HepG2 (cell line): ENCODE data around the gene VWA7. TPM values are rescaled to one million over a fixed set of nuclear protein-coding genes. Genes with fewer than 3 reads are reported as not detected.

Experiments used
- ATF7 ChIP-seq, 2 experiments: fragments of 450-650 bp in 1 of 2; sonication (generic) in 1 of 2; formaldehyde crosslinking in 1 of 2; IDR thresholded peaks; 2 replicates each; pipeline versions ENCODE4 v1.4.0 to v1.6.1; 2016 to 2020; ENCODE audit warnings: antibody characterized with exemption in 1 of 2, mild to moderate bottlenecking in 1 of 2, missing genetic modification reagents in 1 of 2
- DZIP1 ChIP-seq: sonication (generic); formaldehyde crosslinking; IDR thresholded peaks from 2 replicates; pipeline ENCODE4 v1.5.0; 2020; ENCODE audit warnings: mild to moderate bottlenecking, missing genetic modification reagents
- GZF1 ChIP-seq: sonication (generic); formaldehyde crosslinking; IDR thresholded peaks from 2 replicates; pipeline ENCODE4 v1.5.1; 2020; ENCODE audit warnings: mild to moderate bottlenecking, missing genetic modification reagents
- HDAC2 ChIP-seq: sonication (generic); formaldehyde crosslinking; IDR thresholded peaks from 2 replicates; pipeline ENCODE4 v1.4.0; 2020; ENCODE audit warnings: missing genetic modification reagents
- HNF1A ChIP-seq, 2 experiments: sonication (generic) in 1 of 2; formaldehyde crosslinking in 1 of 2; IDR thresholded peaks; 2 replicates each; pipeline versions ENCODE4 v1.4.0 to v1.6.1; 2016 to 2020; ENCODE audit warnings: borderline replicate concordance in 1 of 2, low read depth in 1 of 2, mild to moderate bottlenecking in 1 of 2, missing genetic modification reagents in 1 of 2
- HOXD1 ChIP-seq: sonication (generic); formaldehyde crosslinking; IDR thresholded peaks from 2 replicates; pipeline ENCODE4 v1.5.0; 2020; ENCODE audit warnings: missing genetic modification reagents
- JUND ChIP-seq: sonication (generic); formaldehyde crosslinking; IDR thresholded peaks from 2 replicates; pipeline ENCODE4 v1.8.0; 2022; ENCODE audit warnings: mild to moderate bottlenecking, missing genetic modification reagents
- NCOA1 ChIP-seq: sonication (generic); formaldehyde crosslinking; IDR thresholded peaks from 2 replicates; pipeline ENCODE4 v1.9.0; 2021; ENCODE audit warnings: missing genetic modification reagents
- NR2F6 ChIP-seq, 2 experiments: IDR thresholded peaks; 2 replicates each; pipeline ENCODE4 v1.6.1; 2016; ENCODE audit warnings: antibody characterized with exemption in 1 of 2, mild to moderate bottlenecking in 1 of 2
- PAF1 ChIP-seq: IDR thresholded peaks from 2 replicates; pipeline ENCODE4 v1.6.1; 2016; ENCODE audit warnings: missing genetic modification reagents, missing compliant biosample characterization
- TCF12 ChIP-seq, 2 experiments: fragments of 450-650 bp in 1 of 2; sonication (generic) in 1 of 2; formaldehyde crosslinking in 1 of 2; IDR thresholded peaks; 2 replicates each; pipeline versions ENCODE4 v1.6.1 to v1.8.0; 2017 to 2022; ENCODE audit warnings: antibody characterized with exemption in 1 of 2, mild to moderate bottlenecking in 1 of 2, missing genetic modification reagents in 1 of 2, moderate library complexity in 1 of 2
- ZBTB21 ChIP-seq: sonication (generic); formaldehyde crosslinking; IDR thresholded peaks from 2 replicates; pipeline ENCODE4 v1.4.0; 2020; ENCODE audit warnings: missing genetic modification reagents
- ZFP36 ChIP-seq: fragments of 150-350 bp; IDR thresholded peaks from 2 replicates; pipeline ENCODE4 v1.6.1; 2018; ENCODE audit warnings: borderline replicate concordance, low read length, low read depth; ENCODE audit not compliant: partially characterized antibody
- ZNF672 ChIP-seq: sonication (generic); formaldehyde crosslinking; IDR thresholded peaks from 2 replicates; pipeline ENCODE4 v1.8.1; 2022; ENCODE audit warnings: missing genetic modification reagents
- ZNF703 ChIP-seq: sonication (generic); formaldehyde crosslinking; IDR thresholded peaks from 2 replicates; pipeline ENCODE4 v1.5.1; 2020; ENCODE audit warnings: missing genetic modification reagents, mild to moderate bottlenecking, moderate library complexity, borderline replicate concordance
- ZNF782 ChIP-seq: sonication (generic); formaldehyde crosslinking; IDR thresholded peaks from 2 replicates; pipeline ENCODE4 v1.4.0; 2020; ENCODE audit warnings: missing genetic modification reagents, mild to moderate bottlenecking, borderline replicate concordance
- polyA plus RNA-seq, 8 experiments: library from polyadenylated mRNA; depleted of rRNA in 3 of 8; stranded (reverse) in 7 of 8; unstranded in 1 of 8; fragments of >200 nt; fragmentation: Illumina TruSeq in 4 of 8; extraction: Trizol in 4 of 8; gene quantifications; 2 replicates each; pipeline versions ENCODE4 v1.2.1 to v1.2.3, GENCODE V29; 2011 to 2016; ENCODE audit warnings: low read depth in 4 of 8, missing spikeins in 1 of 8, mixed read lengths in 1 of 8; ENCODE audit not compliant: insufficient read depth in 1 of 8
- total RNA-seq, 5 experiments: library from RNA; depleted of rRNA; stranded (reverse); fragments of >200 nt; fragmentation: Illumina TruSeq; extraction: Trizol; gene quantifications; 2 replicates each; pipeline ENCODE4 v1.2.3, GENCODE V29; 2016; ENCODE audit warnings: low read depth in 1 of 5
- TF ChIP-seq, protein P1 (sequence below), 2 experiments: fragments of 450-650 bp in 1 of 2; sonication (generic) in 1 of 2; formaldehyde crosslinking; IDR thresholded peaks; 2 replicates each; pipeline versions ENCODE4 v1.5.0 to v1.8.0; 2020 to 2022; ENCODE audit warnings: mild to moderate bottlenecking in 1 of 2, missing genetic modification reagents in 1 of 2
- TF ChIP-seq, protein P2 (sequence below): fragments of 450-650 bp; IDR thresholded peaks from 2 replicates; pipeline ENCODE4 v1.6.1; 2017

The VWA7 gene
- total and polyA plus RNA-seq, 2 of the 13 experiments (the other 11 are each of a cell fraction or from before 2014, with no cell fraction given) = 0.86 to 3.3 TPM

DNA sequence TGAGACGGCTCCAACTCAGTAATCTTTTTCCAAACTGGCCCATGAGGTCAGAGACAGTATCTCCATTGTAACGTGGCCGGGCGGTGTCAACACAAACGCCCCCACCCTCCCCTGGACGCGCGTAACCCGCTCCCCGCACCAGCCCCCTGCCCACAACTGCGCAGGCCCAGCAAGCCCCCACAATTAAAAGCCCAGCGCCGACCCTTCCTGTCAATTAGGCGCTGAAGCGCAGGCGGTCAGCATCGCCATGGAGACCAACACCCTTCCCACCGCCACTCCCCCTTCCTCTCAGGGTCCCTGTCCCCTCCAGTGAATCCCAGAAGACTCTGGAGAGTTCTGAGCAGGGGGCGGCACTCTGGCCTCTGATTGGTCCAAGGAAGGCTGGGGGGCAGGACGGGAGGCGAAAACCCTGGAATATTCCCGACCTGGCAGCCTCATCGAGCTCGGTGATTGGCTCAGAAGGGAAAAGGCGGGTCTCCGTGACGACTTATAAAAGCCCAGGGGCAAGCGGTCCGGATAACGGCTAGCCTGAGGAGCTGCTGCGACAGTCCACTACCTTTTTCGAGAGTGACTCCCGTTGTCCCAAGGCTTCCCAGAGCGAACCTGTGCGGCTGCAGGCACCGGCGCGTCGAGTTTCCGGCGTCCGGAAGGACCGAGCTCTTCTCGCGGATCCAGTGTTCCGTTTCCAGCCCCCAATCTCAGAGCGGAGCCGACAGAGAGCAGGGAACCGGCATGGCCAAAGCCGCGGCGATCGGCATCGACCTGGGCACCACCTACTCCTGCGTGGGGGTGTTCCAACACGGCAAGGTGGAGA is 38.1 kb upstream of the VWA7 start, which contains the start of the genes HSPA1A and HSPA1L (continued):
- TF ChIP-seq HNF1A (IDR thresholded peaks at IDR 0.05; ENCODE audit: low read depth) (no peak), HNF1A (CRISPR knock-in tag; IDR thresholded peaks at IDR 0.05; ENCODE audit: borderline replicate concordance) (no peak), ATF7 (IDR thresholded peaks at IDR 0.05) (no peak), ATF7 (CRISPR knock-in tag; IDR thresholded peaks at IDR 0.05) (no peak), ZBTB21 (CRISPR knock-in tag) (no peak), HDAC2 (CRISPR knock-in tag) (no peak), ZFP36 (no peak), NCOA1 (CRISPR knock-in tag) (no peak), GZF1 (CRISPR knock-in tag) (no peak), JUND (CRISPR knock-in tag) (no peak), DZIP1 (CRISPR knock-in tag) (no peak), ZNF703 (CRISPR knock-in tag) (no peak), PAF1 (CRISPR knock-in tag) (no peak), HOXD1 (CRISPR knock-in tag) (peak; percentile 76; the same call in 1 of the 2 replicates), ZNF672 (CRISPR knock-in tag) (no peak), ZNF782 (CRISPR knock-in tag) (no peak), NR2F6 (IDR thresholded peaks at IDR 0.05) (no peak), NR2F6 (CRISPR knock-in tag; IDR thresholded peaks at IDR 0.05) (no peak), TCF12 (IDR thresholded peaks at IDR 0.05) (no peak), TCF12 (CRISPR knock-in tag; IDR thresholded peaks at IDR 0.05) (no peak)
- TF ChIP-seq, protein P1, sequence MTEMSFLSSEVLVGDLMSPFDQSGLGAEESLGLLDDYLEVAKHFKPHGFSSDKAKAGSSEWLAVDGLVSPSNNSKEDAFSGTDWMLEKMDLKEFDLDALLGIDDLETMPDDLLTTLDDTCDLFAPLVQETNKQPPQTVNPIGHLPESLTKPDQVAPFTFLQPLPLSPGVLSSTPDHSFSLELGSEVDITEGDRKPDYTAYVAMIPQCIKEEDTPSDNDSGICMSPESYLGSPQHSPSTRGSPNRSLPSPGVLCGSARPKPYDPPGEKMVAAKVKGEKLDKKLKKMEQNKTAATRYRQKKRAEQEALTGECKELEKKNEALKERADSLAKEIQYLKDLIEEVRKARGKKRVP (CRISPR knock-in tag; IDR thresholded peaks at IDR 0.05) = peak in 1 of 2 experiments; percentile 29; a peak in 1 of 4 replicates
- TF ChIP-seq, protein P2, sequence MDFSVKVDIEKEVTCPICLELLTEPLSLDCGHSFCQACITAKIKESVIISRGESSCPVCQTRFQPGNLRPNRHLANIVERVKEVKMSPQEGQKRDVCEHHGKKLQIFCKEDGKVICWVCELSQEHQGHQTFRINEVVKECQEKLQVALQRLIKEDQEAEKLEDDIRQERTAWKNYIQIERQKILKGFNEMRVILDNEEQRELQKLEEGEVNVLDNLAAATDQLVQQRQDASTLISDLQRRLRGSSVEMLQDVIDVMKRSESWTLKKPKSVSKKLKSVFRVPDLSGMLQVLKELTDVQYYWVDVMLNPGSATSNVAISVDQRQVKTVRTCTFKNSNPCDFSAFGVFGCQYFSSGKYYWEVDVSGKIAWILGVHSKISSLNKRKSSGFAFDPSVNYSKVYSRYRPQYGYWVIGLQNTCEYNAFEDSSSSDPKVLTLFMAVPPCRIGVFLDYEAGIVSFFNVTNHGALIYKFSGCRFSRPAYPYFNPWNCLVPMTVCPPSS = no peak
